Measurements from ENCODE around the gene PANX2. TPM values are rescaled to one million over a fixed set of nuclear protein-coding genes. Genes with fewer than 3 reads are reported as not detected.

Gene PANX2
- total RNA-seq, 1 experiment from 2014 or later, result not detected

GRCh38 chr22:50213263-50213662 is 42.7 kb downstream of the PANX2 start:
- H3K9me3 ChIP-seq (replicated peaks), result no peaks in the 10 kb centered on the region
- H3K27ac ChIP-seq, result no peak overlapping the region
- DNase-seq, result no peak
- peaks cover 67% of the 10 kb centered on the region for H3K36me3 ChIP-seq
- H3K4me1 ChIP-seq, result no peaks in the 10 kb centered on the region
- no peak overlapping the region for H3K4me3 ChIP-seq
- no peaks in the 10 kb centered on the region for H3K27me3 ChIP-seq

GRCh38 chr22:50215297-50216054 is 44.9 kb downstream of the PANX2 start:
- Histone ChIP-seq H3K4me1 (no peaks in the 10 kb centered on the region), H3K4me3 (no peak overlapping the region), H3K27me3 (no peaks in the 10 kb centered on the region), H3K27ac (no peak overlapping the region), H3K36me3 (peaks cover 89% of the 10 kb centered on the region), H3K9me3 (replicated peaks) (no peaks in the 10 kb centered on the region)
- DNase-seq, result no peak

- H3K4me1 ChIP-seq, result no peaks in the 10 kb centered on the region
- no peak overlapping the region for H3K27ac ChIP-seq
These were observed 45.6 kb downstream of the PANX2 start for GRCh38 chr22:50216055-50216683.

GRCh38 chr22:50216684-50217520 is 46.4 kb downstream of the PANX2 start:
- no peaks in the 10 kb centered on the region for H3K4me1 ChIP-seq
- peaks cover 90% of the 10 kb centered on the region for H3K36me3 ChIP-seq
- no peak overlapping the region for H3K4me3 ChIP-seq
- no peak overlapping the region for H3K27ac ChIP-seq
- no peaks in the 10 kb centered on the region for H3K9me3 ChIP-seq (replicated peaks)
- H3K27me3 ChIP-seq, result no peaks in the 10 kb centered on the region
- no peak for DNase-seq

More at GRCh38 chr22:50216055-50216683, 45.6 kb downstream of the PANX2 start:
- H3K27me3 ChIP-seq, result no peaks in the 10 kb centered on the region
- no peaks in the 10 kb centered on the region for H3K9me3 ChIP-seq (replicated peaks)
- H3K36me3 ChIP-seq, result peaks cover 90% of the 10 kb centered on the region
- H3K4me3 ChIP-seq, result no peak overlapping the region
- DNase-seq, result no peak

- DNase-seq, result no peak
- peaks cover 90% of the 10 kb centered on the region for H3K36me3 ChIP-seq
- no peaks in the 10 kb centered on the region for H3K4me1 ChIP-seq
- H3K27me3 ChIP-seq, result no peaks in the 10 kb centered on the region
- H3K4me3 ChIP-seq, result no peak overlapping the region
- no peak overlapping the region for H3K27ac ChIP-seq
- no peaks in the 10 kb centered on the region for H3K9me3 ChIP-seq (replicated peaks)
These were observed 47.1 kb downstream of the PANX2 start for GRCh38 chr22:50217543-50218152.

- no peak overlapping the region for H3K27ac ChIP-seq
- H3K36me3 ChIP-seq, result peaks cover 91% of the 10 kb centered on the region
- H3K4me3 ChIP-seq, result no peak overlapping the region
- H3K4me1 ChIP-seq, result no peaks in the 10 kb centered on the region
- DNase-seq, result no peak
- no peaks in the 10 kb centered on the region for H3K27me3 ChIP-seq
- H3K9me3 ChIP-seq (replicated peaks), result no peaks in the 10 kb centered on the region
These were observed 47.8 kb downstream of the PANX2 start for GRCh38 chr22:50218153-50218995.

- no peaks in the 10 kb centered on the region for H3K9me3 ChIP-seq (replicated peaks)
- H3K4me1 ChIP-seq, result no peaks in the 10 kb centered on the region
- H3K4me3 ChIP-seq, result no peak overlapping the region
- DNase-seq, result peak; percentile 60 to 65
- H3K27me3 ChIP-seq, result no peaks in the 10 kb centered on the region
- no peak overlapping the region for H3K27ac ChIP-seq
- H3K36me3 ChIP-seq, result peaks cover 91% of the 10 kb centered on the region
These were observed 48.6 kb downstream of the PANX2 start for GRCh38 chr22:50218996-50219727.

GRCh38 chr22:50219800-50220602 is 49.5 kb downstream of the PANX2 start:
- DNase-seq, result no peak
- Histone ChIP-seq H3K4me3 (no peak overlapping the region), H3K4me1 (no peaks in the 10 kb centered on the region), H3K27ac (no peak overlapping the region), H3K36me3 (peaks cover 87% of the 10 kb centered on the region), H3K27me3 (no peaks in the 10 kb centered on the region), H3K9me3 (replicated peaks) (no peaks in the 10 kb centered on the region)

GRCh38 chr22:50220603-50221409 is 50.3 kb downstream of the PANX2 start:
- Histone ChIP-seq H3K36me3 (peaks cover 82% of the 10 kb centered on the region), H3K4me1 (no peaks in the 10 kb centered on the region), H3K27ac (no peak overlapping the region), H3K4me3 (no peak overlapping the region), H3K27me3 (no peaks in the 10 kb centered on the region), H3K9me3 (replicated peaks) (no peaks in the 10 kb centered on the region)
- no peak for DNase-seq

GRCh38 chr22:50221410-50222300 is 51.1 kb downstream of the PANX2 start:
- Histone ChIP-seq H3K27ac (no peak overlapping the region), H3K4me3 (no peak overlapping the region), H3K36me3 (peaks cover 77% of the 10 kb centered on the region), H3K9me3 (replicated peaks) (no peaks in the 10 kb centered on the region), H3K27me3 (no peaks in the 10 kb centered on the region), H3K4me1 (no peaks in the 10 kb centered on the region)
- DNase-seq, result no peak

- H3K36me3 ChIP-seq, result peaks cover 71% of the 10 kb centered on the region
- H3K9me3 ChIP-seq (replicated peaks), result no peaks in the 10 kb centered on the region
- no peaks in the 10 kb centered on the region for H3K4me1 ChIP-seq
These were observed 52.0 kb downstream of the PANX2 start for GRCh38 chr22:50222508-50222907.

More at GRCh38 chr22:50222508-50222907, 52.0 kb downstream of the PANX2 start:
- Histone ChIP-seq H3K27ac (no peak overlapping the region), H3K4me3 (no peak overlapping the region), H3K27me3 (no peaks in the 10 kb centered on the region)
- no peak for DNase-seq

Data from SJCRH30 (cell line).